ENCODE data around the gene GALNT4.

DNA sequence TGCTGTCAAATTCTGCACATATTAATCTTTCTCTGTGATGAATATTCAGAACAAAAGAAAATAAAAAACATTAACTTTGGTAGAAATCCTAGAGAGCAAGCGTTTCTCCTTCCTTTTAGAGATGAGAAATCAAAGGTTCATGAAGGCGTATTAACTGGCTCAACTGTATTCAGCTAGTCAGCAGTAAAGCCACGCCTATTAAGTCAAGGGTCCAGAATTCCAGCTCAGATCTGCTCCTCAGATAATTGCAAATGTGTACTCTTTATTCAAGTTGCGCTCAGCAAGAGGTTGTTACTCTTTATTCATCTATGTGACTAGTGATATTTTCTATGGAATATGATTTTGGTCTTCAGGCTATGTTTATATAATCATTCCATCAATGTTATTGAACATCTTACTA, 14.3 kb upstream of the GALNT4 start:
- TF ChIP-seq, protein P1, sequence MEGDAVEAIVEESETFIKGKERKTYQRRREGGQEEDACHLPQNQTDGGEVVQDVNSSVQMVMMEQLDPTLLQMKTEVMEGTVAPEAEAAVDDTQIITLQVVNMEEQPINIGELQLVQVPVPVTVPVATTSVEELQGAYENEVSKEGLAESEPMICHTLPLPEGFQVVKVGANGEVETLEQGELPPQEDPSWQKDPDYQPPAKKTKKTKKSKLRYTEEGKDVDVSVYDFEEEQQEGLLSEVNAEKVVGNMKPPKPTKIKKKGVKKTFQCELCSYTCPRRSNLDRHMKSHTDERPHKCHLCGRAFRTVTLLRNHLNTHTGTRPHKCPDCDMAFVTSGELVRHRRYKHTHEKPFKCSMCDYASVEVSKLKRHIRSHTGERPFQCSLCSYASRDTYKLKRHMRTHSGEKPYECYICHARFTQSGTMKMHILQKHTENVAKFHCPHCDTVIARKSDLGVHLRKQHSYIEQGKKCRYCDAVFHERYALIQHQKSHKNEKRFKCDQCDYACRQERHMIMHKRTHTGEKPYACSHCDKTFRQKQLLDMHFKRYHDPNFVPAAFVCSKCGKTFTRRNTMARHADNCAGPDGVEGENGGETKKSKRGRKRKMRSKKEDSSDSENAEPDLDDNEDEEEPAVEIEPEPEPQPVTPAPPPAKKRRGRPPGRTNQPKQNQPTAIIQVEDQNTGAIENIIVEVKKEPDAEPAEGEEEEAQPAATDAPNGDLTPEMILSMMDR (IDR thresholded peaks at IDR 0.05; ENCODE audit: low read depth, low read length, poor library complexity, severe bottlenecking): no peak
- no peak for TF ChIP-seq EZH2phosphoT487 (IDR thresholded peaks at IDR 0.05; ENCODE audit: borderline replicate concordance, low read length)
